Endothelial cell (in vitro differentiated cells): Measurements from ENCODE around the gene MCU. TPM values are rescaled to one million over a fixed set of nuclear protein-coding genes. Genes with fewer than 3 reads are reported as not detected.

Source experiments
- DNase-seq: peaks from one replicate; pipeline ENCODE4 v3.0.0; 2021; ENCODE audit warnings: low spot score
- H3K27ac Mint-ChIP-seq: one replicate; pipeline ENCODE4 v1.8.0; 2021; ENCODE audit warnings: mixed read lengths, inconsistent platforms; ENCODE audit not compliant: unreplicated experiment
- H3K27me3 Mint-ChIP-seq: one replicate; pipeline ENCODE4 v1.8.0; 2021; ENCODE audit warnings: mild to moderate bottlenecking, moderate library complexity, mixed read lengths, inconsistent platforms; ENCODE audit not compliant: unreplicated experiment
- H3K36me3 Mint-ChIP-seq: one replicate; pipeline ENCODE4 v1.8.0; 2021; ENCODE audit warnings: mild to moderate bottlenecking, low read depth, mixed read lengths, inconsistent platforms; ENCODE audit not compliant: unreplicated experiment
- H3K4me1 Mint-ChIP-seq: one replicate; pipeline ENCODE4 v1.8.0; 2021; ENCODE audit warnings: mild to moderate bottlenecking, mixed read lengths, inconsistent platforms; ENCODE audit not compliant: unreplicated experiment
- H3K4me3 Mint-ChIP-seq: one replicate; pipeline ENCODE4 v1.8.0; 2021; ENCODE audit warnings: mild to moderate bottlenecking, mixed read lengths, inconsistent platforms; ENCODE audit not compliant: unreplicated experiment
- H3K9me3 Mint-ChIP-seq: one replicate; pipeline ENCODE4 v1.8.0; 2021; ENCODE audit warnings: mixed read lengths, inconsistent platforms; ENCODE audit not compliant: unreplicated experiment
- CTCF ChIP-seq: fragments of 200-600 bp; sonication (generic); IDR thresholded peaks from one replicate; pipeline ENCODE4 v1.5.0; 2021; ENCODE audit warnings: antibody characterized with exemption; ENCODE audit not compliant: unreplicated experiment
- total RNA-seq: library from RNA; stranded (reverse); fragmentation: NEBNext Ultra II Directional; extraction: Animal tissue kit (Norgen Biotek cat#: 25700); gene quantifications from one replicate; pipeline ENCODE4 v1.2.1, GENCODE V29; 2021; ENCODE audit not compliant: unreplicated experiment

The MCU gene
- total RNA-seq, 1 donor from 2014 or later, result 39.6 TPM

GRCh38 chr10:72744566-72744965 lies 52.6 kb downstream of the MCU start:
- Mint-ChIP-seq H3K36me3 (no peaks in the 10 kb centered on the region), H3K4me3 (no peak overlapping the region), H3K9me3 (no peaks in the 10 kb centered on the region), H3K4me1 (peaks cover 3% of the 10 kb centered on the region), H3K27ac (no peak overlapping the region), H3K27me3 (peaks cover 1% of the 10 kb centered on the region)
- no peak for TF ChIP-seq CTCF
- no peak for DNase-seq

GRCh38 chr10:72746426-72747363 lies 54.8 kb downstream of the MCU start:
- Mint-ChIP-seq H3K4me3 (no peak overlapping the region), H3K9me3 (no peaks in the 10 kb centered on the region), H3K4me1 (peaks cover 3% of the 10 kb centered on the region), H3K27ac (peak overlapping the region; percentile 61), H3K36me3 (no peaks in the 10 kb centered on the region), H3K27me3 (no peaks in the 10 kb centered on the region)
- no peak for TF ChIP-seq CTCF
- no peak for DNase-seq

- Mint-ChIP-seq H3K27me3 (no peaks in the 10 kb centered on the region), H3K4me3 (no peak overlapping the region), H3K9me3 (no peaks in the 10 kb centered on the region), H3K36me3 (no peaks in the 10 kb centered on the region), H3K4me1 (peaks cover 6% of the 10 kb centered on the region), H3K27ac (no peak overlapping the region)
- no peak for DNase-seq
- no peak for TF ChIP-seq CTCF
These were observed 55.6 kb downstream of the MCU start for GRCh38 chr10:72747521-72747920.

GRCh38 chr10:72753760-72754231 lies 61.9 kb downstream of the MCU start:
- no peak overlapping the region for H3K4me3 Mint-ChIP-seq
- no peak for DNase-seq
- H3K27ac Mint-ChIP-seq, result no peak overlapping the region
- H3K4me1 Mint-ChIP-seq, result peaks cover 17% of the 10 kb centered on the region
- TF ChIP-seq CTCF, result no peak
- H3K27me3 Mint-ChIP-seq, result no peaks in the 10 kb centered on the region
- no peaks in the 10 kb centered on the region for H3K9me3 Mint-ChIP-seq
- no peaks in the 10 kb centered on the region for H3K36me3 Mint-ChIP-seq
